ENCODE results near the gene MACIR. TPM values are rescaled to one million over a fixed set of nuclear protein-coding genes. Genes with fewer than 3 reads are reported as not detected.

Gene MACIR
- total and polyA plus RNA-seq, 2 donors from 2014 or later = 7.1 to 7.4 TPM

DNA sequence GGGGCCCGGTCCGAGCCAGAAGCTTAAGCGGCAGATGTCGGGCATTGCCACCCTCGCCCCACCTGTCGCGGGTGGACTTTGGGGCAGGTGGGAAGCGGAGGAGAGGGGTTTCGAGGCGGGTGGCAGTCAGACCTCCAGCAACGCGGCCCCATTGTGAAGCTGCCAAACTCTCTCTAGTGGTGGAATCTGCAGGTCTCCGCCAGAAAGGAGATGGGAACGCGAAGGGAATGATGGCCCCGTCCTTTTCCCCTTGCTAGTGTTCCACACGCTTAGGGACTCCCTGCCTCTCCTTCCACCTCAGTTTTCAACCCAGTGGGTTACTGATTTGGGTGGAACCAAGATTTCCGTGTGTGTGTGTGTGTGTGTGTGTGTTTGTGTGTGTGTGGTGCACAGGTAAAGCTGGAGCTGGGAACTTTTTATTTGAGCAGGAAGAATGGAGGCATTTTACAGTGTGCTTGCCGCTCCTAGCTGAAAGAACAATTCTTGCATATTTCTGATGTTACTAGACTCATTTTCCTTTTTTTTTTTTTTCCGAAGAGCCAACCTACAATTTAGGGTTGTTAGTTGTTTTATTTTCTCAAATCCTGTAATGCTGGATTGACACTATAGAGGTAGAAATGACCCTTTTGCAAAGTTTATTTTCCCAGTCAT is 1.3 kb downstream of the MACIR start:
- Histone ChIP-seq H3K36me3 (ENCODE audit: control insufficient read depth in 2 of 3, insufficient read depth in 3 of 3, low read length in 3 of 3) (no peaks in the 10 kb centered on the region), H3K27me3 (ENCODE audit: control insufficient read depth, insufficient read depth, low read length) (no peaks in the 10 kb centered on the region), H3K9ac (ENCODE audit: low read length in 3 of 3) (peak overlapping the region; percentile 61 to 67 (median 66)), H3K27ac (ENCODE audit: low read depth in 2 of 2, low read length in 2 of 2) (peak overlapping the region; percentile 81 to 82), H3K4me3 (ENCODE audit: low read length in 3 of 3) (peak overlapping the region; percentile 69 to 88 (median 78)), H3K4me1 (ENCODE audit: control insufficient read depth in 2 of 3, insufficient read depth in 2 of 3, low read depth in 1 of 3, low read length in 3 of 3) (peaks cover 0 to 13% (median 11%) of the 10 kb centered on the region in 3 donors), H3K9me3 (ENCODE audit: control insufficient read depth in 2 of 3, insufficient read depth in 1 of 3, low read length in 3 of 3) (no peaks in the 10 kb centered on the region)
- no peak for TF ChIP-seq CTCF (IDR thresholded peaks at IDR 0.05; ENCODE audit: borderline replicate concordance, extremely low read depth, insufficient read depth)
- FAIRE-seq = no peak
- DNase-seq = peak in 3 of 5 donors; percentile 59 to 72 (median 60)
- intact Hi-C loops (cut with DNase I) = no loop called here

DNA sequence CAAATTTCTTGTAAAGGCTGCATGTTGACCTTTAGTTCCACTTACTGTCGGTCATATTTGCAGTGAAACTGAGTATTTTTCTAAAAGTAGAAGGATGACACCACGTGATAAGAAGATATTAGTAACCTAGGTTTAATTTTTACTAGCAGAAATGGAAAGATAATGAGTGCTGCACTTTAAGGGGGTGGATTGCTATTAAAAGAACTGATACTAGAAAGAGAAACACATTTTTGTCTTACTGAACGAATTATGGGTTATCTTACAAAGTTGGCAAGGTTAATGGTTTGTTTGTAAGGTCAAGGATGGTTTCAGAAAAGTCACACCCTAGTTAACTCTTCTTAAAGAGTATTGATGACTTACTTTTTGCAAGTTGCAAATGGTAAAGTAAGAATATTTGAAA is 2.4 kb downstream of the MACIR start:
- no peak overlapping the region for H3K27ac ChIP-seq (ENCODE audit: low read depth in 2 of 2, low read length in 2 of 2)
- no peaks in the 10 kb centered on the region for H3K36me3 ChIP-seq (ENCODE audit: control insufficient read depth in 2 of 3, insufficient read depth in 3 of 3, low read length in 3 of 3)
- no peaks in the 10 kb centered on the region for H3K27me3 ChIP-seq (ENCODE audit: control insufficient read depth, insufficient read depth, low read length)
- TF ChIP-seq CTCF (IDR thresholded peaks at IDR 0.05; ENCODE audit: borderline replicate concordance, extremely low read depth, insufficient read depth) = no peak
- no peaks in the 10 kb centered on the region for H3K9me3 ChIP-seq (ENCODE audit: control insufficient read depth in 2 of 3, insufficient read depth in 1 of 3, low read length in 3 of 3)
- FAIRE-seq (no peak), DNase-seq (no peak)
- H3K4me1 ChIP-seq (ENCODE audit: control insufficient read depth in 2 of 3, insufficient read depth in 2 of 3, low read depth in 1 of 3, low read length in 3 of 3) = peaks cover 0 to 13% (median 11%) of the 10 kb centered on the region in 3 donors
- no peak overlapping the region for H3K9ac ChIP-seq (ENCODE audit: low read length in 3 of 3)
- intact Hi-C loops (cut with DNase I) = no loop called here
- peak overlapping the region in 1 of 3 donors; percentile 13 for H3K4me3 ChIP-seq (ENCODE audit: low read length in 3 of 3)

- no peak overlapping the region for H3K9ac ChIP-seq (ENCODE audit: low read length in 3 of 3)
- no peaks in the 10 kb centered on the region for H3K9me3 ChIP-seq (ENCODE audit: control insufficient read depth in 2 of 3, insufficient read depth in 1 of 3, low read length in 3 of 3)
- no peak overlapping the region for H3K4me3 ChIP-seq (ENCODE audit: low read length in 3 of 3)
- H3K27me3 ChIP-seq (ENCODE audit: control insufficient read depth, insufficient read depth, low read length) = no peaks in the 10 kb centered on the region
- H3K4me1 ChIP-seq (ENCODE audit: control insufficient read depth in 2 of 3, insufficient read depth in 2 of 3, low read depth in 1 of 3, low read length in 3 of 3) = peaks cover 0 to 13% (median 11%) of the 10 kb centered on the region in 3 donors
- H3K27ac ChIP-seq (ENCODE audit: low read depth in 2 of 2, low read length in 2 of 2) = no peak overlapping the region
- intact Hi-C loops (cut with DNase I) = no loop called here
- no peaks in the 10 kb centered on the region for H3K36me3 ChIP-seq (ENCODE audit: control insufficient read depth in 2 of 3, insufficient read depth in 3 of 3, low read length in 3 of 3)
- no peak for TF ChIP-seq CTCF (IDR thresholded peaks at IDR 0.05; ENCODE audit: borderline replicate concordance, extremely low read depth, insufficient read depth)
- DNase-seq (no peak), FAIRE-seq (no peak)
Observed at GRCh38 chr5:103262422-103262871, 3.9 kb downstream of the MACIR start.
